Cerebellar cortex (tissue), 1 donor: ENCODE results near the gene OSBPL9.

Experiments
- DNase-seq: peaks from one replicate; pipeline ENCODE4 v3.0.0-alpha.2; 2015; ENCODE audit warnings: low spot score

The OSBPL9 gene

GRCh38 chr1:51616903-51617708 lies at the start of gene OSBPL9:
OSBPL9 (plus strand) TSS chr1:51617092; CDS start chr1:51617111, 19 bp downstream.
- peak; percentile 94 for DNase-seq

- DNase-seq = no peak
Measured at GRCh38 chr1:51567653-51568052, 49.2 kb upstream of the OSBPL9 start.

- no peak for DNase-seq
Measured at GRCh38 chr1:51568231-51568935, 48.5 kb upstream of the OSBPL9 start.

GRCh38 chr1:51569284-51570062 lies 47.4 kb upstream of the OSBPL9 start:
- DNase-seq = peak; percentile 43

GRCh38 chr1:51570063-51570710 lies 46.7 kb upstream of the OSBPL9 start:
- no peak for DNase-seq

- no peak for DNase-seq
Measured at GRCh38 chr1:51572365-51572764, 44.5 kb upstream of the OSBPL9 start.

GRCh38 chr1:51574796-51575195 lies 42.1 kb upstream of the OSBPL9 start:
- peak; percentile 9 for DNase-seq

GRCh38 chr1:51575406-51576084 lies 41.3 kb upstream of the OSBPL9 start:
- DNase-seq = no peak

- DNase-seq = no peak
Measured at GRCh38 chr1:51576085-51576444, 40.8 kb upstream of the OSBPL9 start.

- no peak for DNase-seq
Measured at GRCh38 chr1:51576923-51577322, 40.0 kb upstream of the OSBPL9 start.

GRCh38 chr1:51578383-51579109 lies 38.3 kb upstream of the OSBPL9 start:
- DNase-seq = no peak

GRCh38 chr1:51581238-51581637 lies 35.7 kb upstream of the OSBPL9 start:
- DNase-seq = no peak

- DNase-seq = peak; percentile 37
Measured at GRCh38 chr1:51583532-51583931, 33.4 kb upstream of the OSBPL9 start.

GRCh38 chr1:51584021-51584420 lies 32.9 kb upstream of the OSBPL9 start:
- no peak for DNase-seq

- no peak for DNase-seq
Measured at GRCh38 chr1:51592711-51593110, 24.2 kb upstream of the OSBPL9 start.

- no peak for DNase-seq
Measured at GRCh38 chr1:51594716-51595115, 22.2 kb upstream of the OSBPL9 start.

GRCh38 chr1:51600529-51600928 lies 16.4 kb upstream of the OSBPL9 start:
- no peak for DNase-seq

GRCh38 chr1:51600965-51601364 lies 15.9 kb upstream of the OSBPL9 start:
- no peak for DNase-seq

GRCh38 chr1:51605961-51606723 lies 10.8 kb upstream of the OSBPL9 start:
- DNase-seq = no peak

- no peak for DNase-seq
Measured at GRCh38 chr1:51607681-51608095, 9.2 kb upstream of the OSBPL9 start.
